Neutrophil (primary cell): ENCODE results near the gene ANAPC15.

Experiments
- H3K27ac ChIP-seq: fragments of 200-600 bp; sonication (generic); 2 replicates; pipeline ENCODE4 v1.5.1; 2016; ENCODE audit warnings: mild to moderate bottlenecking, moderate library complexity
- H3K27me3 ChIP-seq: fragments of 200-600 bp; sonication (generic); 2 replicates; pipeline ENCODE4 v1.6.0; 2016; ENCODE audit warnings: mild to moderate bottlenecking
- H3K36me3 ChIP-seq: fragments of 200-600 bp; sonication (generic); 2 replicates; pipeline ENCODE4 v1.5.1; 2017
- H3K4me1 ChIP-seq, 2 experiments: fragments of 200-600 bp in 1 of 2; sonication (generic) in 1 of 2; 1 replicate in 1 of 2; 2 replicates in 1 of 2; pipeline versions ENCODE4 v1.5.1 to v1.6.1; 2013 to 2016; ENCODE audit warnings: low read depth in 1 of 2, low read length in 1 of 2, mild to moderate bottlenecking in 1 of 2, moderate library complexity in 1 of 2; ENCODE audit not compliant: control insufficient read depth in 1 of 2, insufficient read depth in 1 of 2
- H3K4me3 ChIP-seq, 2 experiments: fragments of 200-600 bp in 1 of 2; sonication (generic) in 1 of 2; 1 replicate in 1 of 2; 2 replicates in 1 of 2; pipeline ENCODE4 v1.5.1; 2013 to 2016; ENCODE audit warnings: low read depth in 1 of 2, low read length in 1 of 2, mild to moderate bottlenecking in 1 of 2, moderate library complexity in 1 of 2
- H3K9me3 ChIP-seq: fragments of 200-600 bp; sonication (generic); 2 replicates; pipeline ENCODE4 v1.5.1; 2016
- TF ChIP-seq, protein P1 (sequence below): fragments of 200-600 bp; sonication (generic); IDR thresholded peaks from 2 replicates; pipeline ENCODE4 v1.5.1; 2016; ENCODE audit warnings: antibody characterized with exemption

Gene ANAPC15

DNA sequence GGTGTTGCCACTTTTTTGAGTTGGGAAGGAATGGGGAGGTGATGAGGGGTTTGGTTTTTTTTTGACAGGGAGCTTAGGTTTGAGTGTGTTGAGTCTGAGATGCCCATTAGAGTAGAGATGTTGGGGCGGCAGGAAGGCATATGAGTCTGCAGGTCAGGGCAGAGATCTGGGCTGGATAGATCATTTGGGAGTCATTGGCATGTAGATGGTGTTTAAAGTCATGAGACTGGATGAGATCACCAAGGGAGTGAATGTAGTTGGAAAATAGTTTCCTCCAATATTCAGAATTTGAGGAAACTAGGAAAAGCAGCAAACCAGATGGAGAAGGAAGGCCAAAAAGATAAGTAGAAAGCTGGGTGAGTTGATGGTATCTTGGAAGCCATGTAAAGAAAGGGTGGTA is 2.1 kb upstream of the ANAPC15 start:
- no peaks in the 10 kb centered on the region for H3K9me3 ChIP-seq
- H3K27ac ChIP-seq, result peak overlapping the region; percentile 98
- H3K27me3 ChIP-seq, result no peaks in the 10 kb centered on the region
- peaks cover 80 to 81% of the 10 kb centered on the region in 2 experiments for H3K4me1 ChIP-seq
- no peaks in the 10 kb centered on the region for H3K36me3 ChIP-seq
- TF ChIP-seq, protein P1, sequence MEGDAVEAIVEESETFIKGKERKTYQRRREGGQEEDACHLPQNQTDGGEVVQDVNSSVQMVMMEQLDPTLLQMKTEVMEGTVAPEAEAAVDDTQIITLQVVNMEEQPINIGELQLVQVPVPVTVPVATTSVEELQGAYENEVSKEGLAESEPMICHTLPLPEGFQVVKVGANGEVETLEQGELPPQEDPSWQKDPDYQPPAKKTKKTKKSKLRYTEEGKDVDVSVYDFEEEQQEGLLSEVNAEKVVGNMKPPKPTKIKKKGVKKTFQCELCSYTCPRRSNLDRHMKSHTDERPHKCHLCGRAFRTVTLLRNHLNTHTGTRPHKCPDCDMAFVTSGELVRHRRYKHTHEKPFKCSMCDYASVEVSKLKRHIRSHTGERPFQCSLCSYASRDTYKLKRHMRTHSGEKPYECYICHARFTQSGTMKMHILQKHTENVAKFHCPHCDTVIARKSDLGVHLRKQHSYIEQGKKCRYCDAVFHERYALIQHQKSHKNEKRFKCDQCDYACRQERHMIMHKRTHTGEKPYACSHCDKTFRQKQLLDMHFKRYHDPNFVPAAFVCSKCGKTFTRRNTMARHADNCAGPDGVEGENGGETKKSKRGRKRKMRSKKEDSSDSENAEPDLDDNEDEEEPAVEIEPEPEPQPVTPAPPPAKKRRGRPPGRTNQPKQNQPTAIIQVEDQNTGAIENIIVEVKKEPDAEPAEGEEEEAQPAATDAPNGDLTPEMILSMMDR, result no peak
- H3K4me3 ChIP-seq, result no peak overlapping the region

GRCh38 chr11:72112978-72113808 is 698 bp upstream of the ANAPC15 start:
- Histone ChIP-seq H3K36me3 (no peaks in the 10 kb centered on the region), H3K27ac (peak overlapping the region; percentile 98), H3K4me1 (peaks cover 66 to 68% of the 10 kb centered on the region in 2 experiments), H3K4me3 (peak overlapping the region; percentile 67 to 78), H3K27me3 (no peaks in the 10 kb centered on the region), H3K9me3 (no peaks in the 10 kb centered on the region)
- TF ChIP-seq, protein P1, result no peak

- Histone ChIP-seq H3K27me3 (no peaks in the 10 kb centered on the region), H3K27ac (peak overlapping the region; percentile 98), H3K4me1 (peaks cover 50 to 51% of the 10 kb centered on the region in 2 experiments), H3K36me3 (no peaks in the 10 kb centered on the region), H3K4me3 (peak overlapping the region; percentile 67 to 78), H3K9me3 (no peaks in the 10 kb centered on the region)
- TF ChIP-seq, protein P1, result no peak
Measured at GRCh38 chr11:72111300-72112142, 974 bp downstream of the ANAPC15 start.

- no peak within 1 kb of the TSS for H3K4me3 ChIP-seq
- H3K4me1 ChIP-seq, result peaks cover 29 to 31% of the 10 kb centered on the region in 2 experiments
- no peaks in the 10 kb centered on the region for H3K36me3 ChIP-seq
- no peaks in the 10 kb centered on the region for H3K27me3 ChIP-seq
- H3K9me3 ChIP-seq, result no peaks in the 10 kb centered on the region
- peak within 1 kb of the TSS; percentile 95 for H3K27ac ChIP-seq
- TF ChIP-seq, protein P1, result no peak
Measured at GRCh38 chr11:72105888-72106287, 6.6 kb downstream of the ANAPC15 start, which contains the start of gene TOMT. TOMT (plus strand) TSS chr11:72105924; CDS start chr11:72105952, 28 bp downstream.

DNA sequence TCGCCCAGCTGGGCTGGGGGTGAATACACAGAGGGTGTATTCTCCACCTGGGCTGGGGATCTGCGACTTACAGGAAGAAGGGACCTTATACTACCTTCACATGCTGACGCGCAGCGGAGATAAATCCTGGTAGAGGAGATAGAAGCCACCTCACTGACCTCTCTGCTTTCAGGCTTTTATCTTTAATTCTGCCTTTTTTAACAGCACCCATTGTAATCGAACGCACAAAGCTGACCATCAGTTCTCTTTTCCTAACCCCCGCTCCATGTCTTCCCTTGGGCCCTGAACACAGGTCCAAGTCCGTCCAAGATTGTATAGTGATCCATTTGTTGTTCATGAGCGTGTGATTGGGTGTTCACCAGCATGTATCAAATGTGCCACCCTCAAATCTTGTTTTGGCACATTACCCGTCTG is 8.7 kb downstream of the ANAPC15 start:
- Histone ChIP-seq H3K4me1 (peaks cover 50 to 51% of the 10 kb centered on the region in 2 experiments), H3K9me3 (no peaks in the 10 kb centered on the region), H3K27me3 (no peaks in the 10 kb centered on the region), H3K27ac (peak overlapping the region; percentile 95), H3K4me3 (peak overlapping the region; percentile 66 to 78), H3K36me3 (peaks cover 4% of the 10 kb centered on the region)
- TF ChIP-seq, protein P1, result no peak
